IMR-90 (cell line): ENCODE measurements around the gene PDZRN3. TPM values are rescaled to one million over a fixed set of nuclear protein-coding genes. Genes with fewer than 3 reads are reported as not detected.

ENCODE experiments used
- ATAC-seq: fragments of 200-7000 bp; cut with Tn5 transposase; 2 replicates; pipeline ENCODE4 v1.9.1; 2020; ENCODE audit warnings: low read depth, mild to moderate bottlenecking, moderate library complexity
- BruUV-seq: library from RNA; stranded (reverse); fragments of 400-500 nt; replicated peaks from 2 replicates; lab custom pipeline; 2021; lab: Mats Ljungman, UMichigan
- CTCF ChIA-PET: fragments of 300-600 bp; formaldehyde crosslinking; extraction: SDS; loops from one replicate; lab custom pipeline; 2021; ENCODE audit warnings: antibody characterized with exemption; lab: Yijun Ruan, JAX
- POLR2A ChIA-PET: fragments of 300-600 bp; sonication (Branson Sonifier 250); formaldehyde crosslinking; loops from one replicate; lab custom pipeline; 2022; ENCODE audit warnings: antibody characterized with exemption; ENCODE audit not compliant: unreplicated experiment; lab: Charles Lee
- DNase-seq: peaks from one replicate; pipeline ENCODE4 v3.0.0; 2013
- H2AFZ ChIP-seq: replicated peaks from 2 replicates; pipeline ENCODE3; 2013; ENCODE audit warnings: low read length, mild to moderate bottlenecking; ENCODE audit not compliant: poor library complexity
- H2AK5ac ChIP-seq: 2 replicates; pipeline ENCODE4 v1.6.1; 2013; ENCODE audit warnings: low read depth, low read length, inconsistent platforms
- H2AK9ac ChIP-seq: replicated peaks from 2 replicates; pipeline ENCODE3; 2013; ENCODE audit warnings: mild to moderate bottlenecking, low read depth, low read length, moderate library complexity; ENCODE audit not compliant: poor library complexity
- H2BK120ac ChIP-seq: 2 replicates; pipeline ENCODE4 v1.6.1; 2013; ENCODE audit warnings: low read depth, low read length, inconsistent platforms
- H2BK15ac ChIP-seq: 3 replicates; pipeline ENCODE4 v1.6.1; 2013; ENCODE audit warnings: low read depth, low read length, inconsistent platforms
- H2BK20ac ChIP-seq: 2 replicates; pipeline ENCODE4 v1.6.1; 2013; ENCODE audit warnings: low read depth, mild to moderate bottlenecking, inconsistent platforms, low read length, moderate library complexity
- H2BK5ac ChIP-seq: 2 replicates; pipeline ENCODE4 v1.6.1; 2013; ENCODE audit warnings: mild to moderate bottlenecking, low read depth, low read length, inconsistent platforms; ENCODE audit not compliant: poor library complexity, severe bottlenecking
- H3K14ac ChIP-seq: replicated peaks from 2 replicates; pipeline ENCODE4 v1.6.1; 2013; ENCODE audit warnings: low read depth, low read length, inconsistent platforms
- H3K18ac ChIP-seq: 2 replicates; pipeline ENCODE4 v1.6.1; 2013; ENCODE audit warnings: low read depth, low read length, control low read depth
- H3K23ac ChIP-seq: 2 replicates; pipeline ENCODE4 v1.6.1; 2013; ENCODE audit warnings: low read depth, low read length, inconsistent platforms
- H3K27ac ChIP-seq: 2 replicates; pipeline ENCODE4 v1.5.1; 2013; ENCODE audit warnings: mild to moderate bottlenecking, control low read depth, low read length; ENCODE audit not compliant: insufficient read depth
- H3K27me3 ChIP-seq: 2 replicates; pipeline ENCODE4 v1.6.1; 2013; ENCODE audit warnings: low read length; ENCODE audit not compliant: control insufficient read depth, insufficient read depth
- H3K36me3 ChIP-seq: 2 replicates; pipeline ENCODE4 v1.6.1; 2013; ENCODE audit warnings: low read length, mixed read lengths; ENCODE audit not compliant: control insufficient read depth, insufficient read depth
- H3K4ac ChIP-seq: 2 replicates; pipeline ENCODE4 v1.6.1; 2013; ENCODE audit warnings: low read depth, low read length, inconsistent platforms
- H3K4me1 ChIP-seq: 2 replicates; pipeline ENCODE4 v1.6.1; 2013; ENCODE audit warnings: low read length, mixed read lengths; ENCODE audit not compliant: control insufficient read depth, insufficient read depth
- H3K4me2 ChIP-seq: 2 replicates; pipeline ENCODE4 v1.6.1; 2013; ENCODE audit warnings: low read depth, mild to moderate bottlenecking, control low read depth, low read length, moderate library complexity
- H3K4me3 ChIP-seq: 2 replicates; pipeline ENCODE4 v1.5.1; 2013; ENCODE audit warnings: low read depth, mild to moderate bottlenecking, control low read depth, low read length, moderate library complexity; ENCODE audit not compliant: insufficient read depth
- H3K56ac ChIP-seq: 2 replicates; pipeline ENCODE4 v1.6.1; 2013; ENCODE audit warnings: low read length, inconsistent platforms; ENCODE audit not compliant: insufficient read depth; ENCODE audit errors: extremely low read depth
- H3K79me1 ChIP-seq, 2 experiments: 2 replicates each; pipeline ENCODE4 v1.6.1; 2013; ENCODE audit warnings: low read length in 2 of 2, inconsistent platforms in 1 of 2, low read depth in 1 of 2
- H3K9ac ChIP-seq: 2 replicates; pipeline ENCODE4 v1.6.1; 2013; ENCODE audit warnings: low read depth, low read length, control low read depth
- H3K9me1 ChIP-seq: 2 replicates; pipeline ENCODE4 v1.6.1; 2013; ENCODE audit warnings: low read length, inconsistent platforms; ENCODE audit not compliant: insufficient read depth
- H3K9me3 ChIP-seq: 2 replicates; pipeline ENCODE4 v1.6.1; 2013; ENCODE audit warnings: low read length; ENCODE audit not compliant: control insufficient read depth, insufficient read depth
- H4K20me1 ChIP-seq: 2 replicates; pipeline ENCODE4 v1.6.1; 2013; ENCODE audit warnings: low read length, inconsistent platforms; ENCODE audit not compliant: insufficient read depth
- H4K5ac ChIP-seq: 2 replicates; pipeline ENCODE4 v1.6.1; 2013; ENCODE audit warnings: mild to moderate bottlenecking, low read depth, low read length, control low read depth
- H4K8ac ChIP-seq, 2 experiments: 2 replicates each; pipeline ENCODE4 v1.6.1; 2013; ENCODE audit warnings: low read depth in 2 of 2, low read length in 2 of 2, control low read depth in 1 of 2, inconsistent platforms in 1 of 2
- H4K91ac ChIP-seq: 2 replicates; pipeline ENCODE4 v1.6.1; 2013; ENCODE audit warnings: low read depth, low read length, inconsistent platforms; ENCODE audit not compliant: insufficient read depth
- BHLHE40 ChIP-seq: fragments of 150-350 bp; IDR thresholded peaks from 2 replicates; pipeline ENCODE4 v1.6.1; 2016; ENCODE audit warnings: mild to moderate bottlenecking, low read depth, low read length
- MAFK ChIP-seq: IDR thresholded peaks from 2 replicates; pipeline ENCODE4 v1.6.1; 2012; ENCODE audit warnings: low read depth, low read length, improper control_type of control experiment
- MAZ ChIP-seq: IDR thresholded peaks from 2 replicates; pipeline ENCODE4 v1.6.1; 2012; ENCODE audit warnings: low read depth, mild to moderate bottlenecking, low read length, improper control_type of control experiment, moderate library complexity, borderline replicate concordance
- WGBS, 2 experiments: methylation state at CpG; one replicate each; pipeline versions ENCODE4 v1.1.5 to v1.1.7; 2013; ENCODE audit warnings: missing lambda C conversion rate in 2 of 2; ENCODE audit not compliant: insufficient read length in 1 of 2; ENCODE audit errors: extremely low coverage in 2 of 2; 5-methylcytosine and 5-hydroxymethylcytosine counted together
- dilution Hi-C: fragments of 300-500 bp; cut with HindIII; formaldehyde crosslinking; loops from one replicate; pipeline ENCODE4 v1.14.3; 2018; ENCODE audit warnings: low sequenced_read_pairs; ENCODE audit not compliant: unreplicated experiment
- in situ Hi-C: fragments of 300-500 bp; cut with MboI; formaldehyde crosslinking; loops from 3 replicates; pipeline ENCODE4 v1.14.3; 2019; ENCODE audit warnings: low sequenced_read_pairs, inconsistent platforms, mixed read lengths
- intact Hi-C: fragments of 100-400 bp; cut with micrococcal nuclease; formaldehyde crosslinking; loops from 2 replicates; pipeline ENCODE4 v1.10.0; 2022
- polyA plus RNA-seq, 3 experiments: library from polyadenylated mRNA; depleted of rRNA; stranded (reverse); fragments of >200 nt; gene quantifications; 2 replicates each; pipeline ENCODE4 v1.2.3, GENCODE V29; 2012; ENCODE audit warnings: low replicate concordance in 1 of 3
- total RNA-seq: library from RNA; depleted of rRNA; stranded (reverse); fragments of >200 nt; gene quantifications from 2 replicates; pipeline ENCODE4 v1.2.3, GENCODE V29; 2012
- TF ChIP-seq, protein P1 (sequence below): fragments of 150-350 bp; IDR thresholded peaks from 2 replicates; pipeline ENCODE4 v1.6.1; 2016; ENCODE audit warnings: low read depth, mild to moderate bottlenecking, low read length, moderate library complexity, borderline replicate concordance

Gene PDZRN3
- total and polyA plus RNA-seq, 2 of the 4 experiments (the other 2 are of a cell fraction), result 9.4 to 17.0 TPM

- Histone ChIP-seq H3K27me3 (no peaks in the 10 kb centered on the region), H4K91ac (no peak overlapping the region), H3K79me1 (no peaks in the 10 kb centered on the region), H3K56ac (no peak overlapping the region), H2BK5ac (no peak overlapping the region), H2BK20ac (peak overlapping the region; percentile 33; the same call in 1 of the 2 replicates), H2AFZ (no peak overlapping the region), H2BK120ac (no peak overlapping the region), H4K20me1 (no peaks in the 10 kb centered on the region), H3K36me3 (no peaks in the 10 kb centered on the region), H2BK15ac (no peak overlapping the region), H3K9ac (no peak overlapping the region), H4K8ac (no peak overlapping the region), H3K27ac (no peak overlapping the region), H3K14ac (no peak overlapping the region), H3K9me1 (peaks cover 3% of the 10 kb centered on the region; the same call in 1 of the 2 replicates), H3K23ac (no peak overlapping the region), H3K4ac (no peak overlapping the region), H3K9me3 (no peaks in the 10 kb centered on the region), H3K18ac (no peak overlapping the region), H3K4me1 (peaks cover 6% of the 10 kb centered on the region), H3K4me2 (no peak overlapping the region), H4K5ac (no peak overlapping the region; the same call in 1 of the 2 replicates), H3K4me3 (no peak overlapping the region), H2AK5ac (no peak overlapping the region), H2AK9ac (no peak overlapping the region)
- CTCF ChIA-PET, result no interaction called here
- in situ Hi-C loops, result no loop called here
- dilution Hi-C loops, result no loop called here
- ATAC-seq (no peak), DNase-seq (no peak)
- POLR2A ChIA-PET, result interaction anchor here (0.6 kb wide), 1 partner anchor 25 kb away, joined by 3 read pairs; no protein-coding TSS in a partner anchor
- intact Hi-C loops, result no loop called here
- WGBS, 2 experiments, result no CpG with 5 or more reads among the region's 1 CpG
- TF ChIP-seq, protein P1, sequence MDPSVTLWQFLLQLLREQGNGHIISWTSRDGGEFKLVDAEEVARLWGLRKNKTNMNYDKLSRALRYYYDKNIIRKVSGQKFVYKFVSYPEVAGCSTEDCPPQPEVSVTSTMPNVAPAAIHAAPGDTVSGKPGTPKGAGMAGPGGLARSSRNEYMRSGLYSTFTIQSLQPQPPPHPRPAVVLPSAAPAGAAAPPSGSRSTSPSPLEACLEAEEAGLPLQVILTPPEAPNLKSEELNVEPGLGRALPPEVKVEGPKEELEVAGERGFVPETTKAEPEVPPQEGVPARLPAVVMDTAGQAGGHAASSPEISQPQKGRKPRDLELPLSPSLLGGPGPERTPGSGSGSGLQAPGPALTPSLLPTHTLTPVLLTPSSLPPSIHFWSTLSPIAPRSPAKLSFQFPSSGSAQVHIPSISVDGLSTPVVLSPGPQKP, result no peak
- TF ChIP-seq BHLHE40 (no peak), MAFK (no peak), MAZ (no peak)
- no TSS peak for BruUV-seq
Observed at GRCh38 chr3:73668391-73668790, 43.6 kb upstream of the PDZRN3 start.
